Ramos (cell line): ENCODE measurements around the gene TMEM119.
"Not testable (repeated sequence)": the region's sequence is repeated elsewhere in the genome, so short reads cannot be mapped to it uniquely, and the experiment has no call there.

Experiments
- in situ Hi-C: fragments of 300-500 bp; cut with MboI; formaldehyde crosslinking; loops from one replicate; pipeline ENCODE4 v1.14.3; 2022; ENCODE audit warnings: low sequenced_read_pairs; ENCODE audit not compliant: unreplicated experiment

Gene TMEM119

GRCh38 chr12:108591267-108591980 is 6.5 kb downstream of the TMEM119 start:
- in situ Hi-C loops = no loop called here

- in situ Hi-C loops = not testable (repeated sequence)
These were observed 7.4 kb downstream of the TMEM119 start for GRCh38 chr12:108590463-108590862.

GRCh38 chr12:108589840-108590229 is 8.0 kb downstream of the TMEM119 start:
- in situ Hi-C loops = no loop called here

- in situ Hi-C loops = no loop called here
These were observed 8.7 kb downstream of the TMEM119 start for GRCh38 chr12:108589028-108589839.

- in situ Hi-C loops = no loop called here
These were observed 10.1 kb downstream of the TMEM119 start for GRCh38 chr12:108587826-108588225.

- in situ Hi-C loops = no loop called here
These were observed 11.6 kb downstream of the TMEM119 start for GRCh38 chr12:108586306-108586705.

- in situ Hi-C loops = no loop called here
These were observed 12.0 kb downstream of the TMEM119 start for GRCh38 chr12:108585864-108586263.

- in situ Hi-C loops = no loop called here
These were observed 13.3 kb downstream of the TMEM119 start for GRCh38 chr12:108584456-108585065.

- in situ Hi-C loops = no loop called here
These were observed 13.9 kb downstream of the TMEM119 start for GRCh38 chr12:108583991-108584390.

GRCh38 chr12:108582978-108583770 is 14.7 kb downstream of the TMEM119 start:
- in situ Hi-C loops = no loop called here

GRCh38 chr12:108582509-108582908 is 15.4 kb downstream of the TMEM119 start:
- in situ Hi-C loops = no loop called here

GRCh38 chr12:108581311-108582227 is 16.3 kb downstream of the TMEM119 start:
- in situ Hi-C loops = no loop called here

- in situ Hi-C loops = no loop called here
These were observed 17.4 kb downstream of the TMEM119 start for GRCh38 chr12:108580531-108580930.

- in situ Hi-C loops = no loop called here
These were observed 19.1 kb downstream of the TMEM119 start for GRCh38 chr12:108578813-108579212.

- in situ Hi-C loops = no loop called here
These were observed 19.6 kb downstream of the TMEM119 start for GRCh38 chr12:108578264-108578663.

GRCh38 chr12:108577458-108577857 is 20.4 kb downstream of the TMEM119 start:
- in situ Hi-C loops = no loop called here

- in situ Hi-C loops = no loop called here
These were observed 21.1 kb downstream of the TMEM119 start for GRCh38 chr12:108576660-108577234.

GRCh38 chr12:108575199-108575912 is 22.5 kb downstream of the TMEM119 start:
- in situ Hi-C loops = no loop called here
